GM19372 (cell line): Measurements from ENCODE around the gene COA1.
A peak's percentile ranks its signal among the peaks of the same experiment; 100 is the strongest.
"Not testable (repeated sequence)": the region's sequence is repeated elsewhere in the genome, so short reads cannot be mapped to it uniquely, and the experiment has no call there.

Experiments
- ATAC-seq: cut with Tn5 transposase; IDR thresholded peaks from one replicate; pipeline ENCODE4 v1.9.1; 2021; ENCODE audit warnings: mild to moderate bottlenecking, low read depth, moderate library complexity; ENCODE audit not compliant: unreplicated experiment

The COA1 gene

GRCh38 chr7:43637114-43637806 lies 92.1 kb downstream of the COA1 start:
- ATAC-seq = no peak

DNA sequence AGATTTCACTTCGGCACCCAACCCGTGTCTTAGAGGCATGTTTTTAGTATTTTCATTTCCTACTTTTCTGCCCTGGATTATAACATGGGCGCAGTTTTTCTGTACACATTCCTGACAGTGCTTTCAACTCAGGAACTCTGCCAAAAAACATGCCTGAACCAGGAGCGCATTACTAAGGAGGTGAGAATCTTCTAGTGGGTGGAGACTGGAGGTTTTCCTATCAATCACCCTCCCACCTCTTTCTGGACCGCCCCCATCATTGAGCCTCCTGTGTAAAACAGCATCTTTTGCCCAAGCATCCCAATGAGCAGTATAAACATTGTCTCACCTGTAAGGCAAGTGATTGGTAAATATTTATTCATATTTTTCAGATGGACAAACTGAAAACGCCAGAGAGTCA lies 93.2 kb downstream of the COA1 start:
- ATAC-seq = no peak

DNA sequence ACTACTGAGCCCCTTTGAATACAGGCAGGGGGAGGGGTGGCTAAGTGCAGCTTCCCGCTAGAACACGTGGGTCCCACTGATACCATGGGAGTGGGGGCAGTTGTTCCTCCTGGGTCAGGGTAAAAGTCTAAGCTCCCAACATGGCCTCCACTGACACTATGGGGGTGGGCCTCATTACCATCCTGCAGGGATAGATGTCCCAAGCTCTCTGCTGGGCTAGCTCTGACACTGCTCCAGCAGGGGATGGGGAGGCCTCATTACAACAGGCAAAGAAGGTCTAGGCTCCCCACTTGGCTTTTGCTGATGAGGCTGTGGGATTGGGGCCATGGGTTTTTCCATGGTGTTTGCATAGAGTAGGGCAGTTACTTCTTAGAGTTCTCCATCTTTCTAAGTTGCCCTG lies 94.9 kb downstream of the COA1 start:
- no peak for ATAC-seq

GRCh38 chr7:43632746-43633145 lies 96.6 kb downstream of the COA1 start:
- no peak for ATAC-seq

GRCh38 chr7:43631559-43631958 lies 97.8 kb downstream of the COA1 start:
- no peak for ATAC-seq

DNA sequence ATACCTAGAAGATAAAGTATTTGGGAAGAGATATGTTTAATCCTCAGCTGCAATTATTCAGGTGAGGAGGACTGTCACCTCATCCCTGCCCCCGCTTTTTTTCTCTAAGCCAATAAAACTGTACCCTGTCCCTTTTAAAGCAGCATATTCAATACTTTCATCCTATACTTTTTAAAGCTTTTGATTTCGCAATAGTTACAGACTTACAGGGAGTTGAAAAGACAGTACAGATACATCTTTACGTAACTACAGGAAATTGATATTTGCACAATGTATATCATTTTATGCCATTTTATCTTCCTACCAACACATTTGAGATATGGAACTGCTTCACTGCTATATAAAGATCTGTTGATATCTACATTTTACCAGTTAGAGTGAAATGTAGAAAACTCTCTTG lies 98.8 kb downstream of the COA1 start:
- no peak for ATAC-seq

GRCh38 chr7:43629857-43630256 lies 99.5 kb downstream of the COA1 start:
- no peak for ATAC-seq

DNA sequence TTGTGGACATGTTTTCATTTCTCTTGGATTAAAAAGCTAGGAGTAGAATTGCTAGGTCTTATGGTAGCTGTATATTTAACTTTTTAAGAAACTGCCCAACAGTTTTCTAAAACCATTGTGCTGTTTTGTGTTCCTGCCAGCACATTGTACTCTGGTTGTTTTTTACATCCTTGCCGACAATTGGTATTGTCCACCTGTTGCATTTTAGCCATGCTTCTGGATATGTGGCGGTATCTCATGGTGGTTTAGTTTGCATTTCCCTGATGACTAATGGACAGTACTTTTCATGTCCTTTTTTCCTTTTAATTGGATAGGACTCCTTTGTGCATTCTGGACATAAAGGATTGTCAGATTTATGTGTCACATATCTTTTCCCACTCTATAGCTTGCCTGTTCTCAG lies 100.9 kb downstream of the COA1 start:
- no peak for ATAC-seq

- not testable (repeated sequence) for ATAC-seq
Measured at GRCh38 chr7:43627798-43628197, 101.5 kb downstream of the COA1 start.

GRCh38 chr7:43626695-43627094 lies 102.6 kb downstream of the COA1 start:
- ATAC-seq = no peak

- no peak for ATAC-seq
Measured at GRCh38 chr7:43625980-43626379, 103.3 kb downstream of the COA1 start.

DNA sequence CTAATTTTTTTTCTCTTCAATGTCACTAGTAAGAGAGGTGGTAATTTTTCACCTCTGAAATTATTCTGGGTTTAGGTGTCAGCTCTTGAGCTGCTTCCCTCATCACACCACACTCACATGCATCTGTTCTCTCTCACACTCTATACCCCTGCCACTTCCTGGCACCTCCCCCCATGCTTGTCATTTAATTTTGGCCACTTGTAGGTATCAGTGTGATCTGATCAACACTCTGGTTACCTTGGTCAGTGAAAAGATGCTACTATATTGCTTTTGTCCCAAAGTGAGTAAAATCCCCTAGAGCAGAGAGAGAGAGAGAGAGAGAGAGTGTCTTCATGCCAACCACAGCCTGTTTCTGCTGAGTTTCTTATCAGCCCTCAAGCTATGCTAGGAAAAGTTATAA lies 103.9 kb downstream of the COA1 start:
- peak; percentile 48 for ATAC-seq

DNA sequence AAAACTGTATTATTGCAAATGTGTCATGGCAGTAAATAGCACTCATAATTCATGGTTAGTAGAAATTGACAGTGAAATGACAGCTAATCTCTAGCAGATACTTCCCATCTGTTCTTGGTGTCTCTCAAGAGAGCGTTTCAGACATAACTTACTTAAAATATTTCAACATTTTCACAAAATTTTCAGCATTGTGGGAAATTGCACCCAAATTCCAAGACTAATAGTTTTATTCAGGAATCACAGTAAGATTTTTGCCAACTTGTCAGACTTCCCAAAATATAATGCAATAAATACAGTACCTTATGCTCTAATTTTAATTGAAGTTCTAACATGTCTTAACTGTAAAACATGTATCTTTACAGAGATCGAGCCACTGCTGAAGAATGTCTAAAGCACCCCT lies 105.2 kb downstream of the COA1 start:
- no peak for ATAC-seq

- ATAC-seq = no peak
Measured at GRCh38 chr7:43621729-43622448, 107.4 kb downstream of the COA1 start.

GRCh38 chr7:43619213-43620012 lies 109.9 kb downstream of the COA1 start:
- ATAC-seq = no peak

DNA sequence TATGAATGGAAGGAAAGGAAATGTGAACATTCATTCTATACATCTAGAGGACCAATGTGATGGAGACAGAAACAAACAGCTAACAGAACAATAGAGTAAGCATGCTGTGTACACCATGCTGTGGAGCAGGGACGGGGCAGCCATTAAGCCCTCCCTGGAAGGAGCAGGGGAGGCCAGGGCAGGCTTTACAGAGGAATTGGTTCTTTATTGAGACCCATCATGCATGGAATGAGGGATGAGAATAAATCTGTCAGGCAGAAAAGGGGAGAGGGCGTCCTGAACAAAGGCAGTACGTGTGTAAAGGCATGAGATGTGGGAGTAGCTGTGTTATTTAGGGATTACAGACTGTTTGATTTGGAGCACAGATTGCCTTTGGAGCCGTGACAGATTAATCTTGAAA lies 111.2 kb downstream of the COA1 start:
- no peak for ATAC-seq

DNA sequence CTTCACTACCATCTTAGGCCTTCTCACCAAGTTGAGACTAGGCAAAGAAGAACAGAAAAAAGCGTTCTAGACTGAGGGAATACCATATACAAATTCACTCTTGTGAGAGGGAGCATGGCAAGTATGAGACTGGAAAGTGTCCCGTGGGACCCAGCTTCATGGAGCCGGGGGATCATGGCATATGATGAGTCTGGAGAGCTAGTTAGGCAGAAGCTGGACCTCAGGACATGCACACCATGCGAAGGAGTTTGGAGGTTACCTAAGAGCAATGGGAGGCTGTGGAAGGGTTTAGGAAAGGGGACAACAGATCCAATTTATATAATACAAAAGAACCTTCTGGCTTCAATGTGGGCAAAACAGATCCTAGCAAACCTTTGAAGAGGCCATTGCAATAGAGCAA lies 112.3 kb downstream of the COA1 start:
- no peak for ATAC-seq

DNA sequence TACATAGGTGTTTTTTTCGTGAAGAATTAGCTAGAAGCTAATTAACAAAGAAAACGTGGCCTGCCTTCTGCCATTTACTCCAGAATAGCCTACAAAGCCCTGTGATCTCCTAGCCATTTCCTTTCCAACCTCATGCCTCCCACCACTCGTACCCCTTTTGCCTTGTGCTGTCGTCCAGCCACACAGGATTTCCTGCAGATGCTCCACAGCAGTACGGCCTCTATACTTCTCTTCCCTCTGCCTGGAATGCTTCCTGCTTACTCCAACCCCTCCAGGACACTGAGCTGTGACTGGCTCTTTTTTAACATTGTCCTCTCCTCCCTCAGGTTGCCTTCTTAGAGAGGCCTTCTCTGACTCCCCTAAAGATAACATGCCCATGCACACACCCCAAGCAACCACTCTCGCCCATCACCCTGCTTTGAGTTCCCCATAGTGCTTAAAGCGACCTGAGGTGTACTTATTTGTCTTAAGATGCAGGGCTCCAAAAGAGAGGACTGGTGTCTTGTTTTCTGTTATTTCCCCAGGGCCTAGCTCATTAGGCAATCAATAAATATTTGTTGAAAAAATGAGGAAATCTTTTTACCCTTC lies 113.7 kb downstream of the COA1 start:
- no peak for ATAC-seq

DNA sequence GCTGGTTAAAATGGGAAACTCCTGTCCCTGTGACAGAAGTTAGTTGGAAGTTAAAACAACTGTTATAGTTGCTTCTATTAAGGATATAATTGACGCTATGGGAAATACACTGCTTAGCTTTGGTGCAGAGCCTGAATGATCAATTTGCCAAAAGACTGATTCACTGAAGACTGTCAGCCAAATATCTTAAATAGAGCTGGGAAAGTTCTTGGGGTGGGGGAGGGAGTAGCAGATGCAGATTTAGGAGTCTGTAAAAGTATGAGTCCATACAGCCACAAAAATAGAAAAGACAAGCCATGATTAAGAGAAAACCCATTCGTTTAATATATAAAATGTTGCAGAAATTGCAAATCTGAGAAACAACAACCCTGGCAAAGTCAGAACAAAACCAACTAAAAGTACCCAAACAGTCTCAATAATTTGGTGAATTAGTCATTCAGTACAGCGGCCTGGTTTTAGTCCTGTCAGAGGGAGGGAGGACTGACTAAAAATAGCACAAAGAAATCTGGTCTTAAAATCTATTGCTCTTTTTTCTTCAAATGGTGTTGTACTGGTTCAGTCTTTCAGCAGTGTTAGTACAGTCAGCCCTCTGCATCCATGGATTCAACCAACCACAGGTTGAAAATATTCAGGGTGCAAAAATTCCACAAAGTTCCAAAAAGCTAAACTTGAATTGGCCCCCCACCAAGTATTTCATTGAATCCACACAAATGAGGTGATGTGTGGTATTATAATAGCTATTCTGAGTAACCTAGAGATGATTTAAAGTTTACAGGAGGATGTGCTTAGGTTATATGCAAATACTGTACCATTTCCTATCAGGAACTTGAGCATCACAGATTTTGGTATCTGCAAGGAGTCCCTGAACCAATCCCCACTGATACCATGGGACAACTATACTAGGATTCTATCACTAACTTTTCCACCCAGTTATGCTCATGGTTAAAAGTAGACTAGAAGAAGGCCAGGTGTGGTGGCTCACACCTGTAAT lies 116.4 kb downstream of the COA1 start:
- no peak for ATAC-seq

- ATAC-seq = no peak
Measured at GRCh38 chr7:43612128-43612527, 117.2 kb downstream of the COA1 start.
